A673 (cell line): ENCODE measurements around the gene DCLRE1A.

Experiments used
- CTCF ChIP-seq: fragments of 300-800, 200-600 bp; sonication (generic); conservative IDR thresholded peaks from 2 replicates; pipeline ENCODE4 v1.5.1; 2017; ENCODE audit warnings: low read depth, mild to moderate bottlenecking, antibody characterized with exemption, low read length, moderate library complexity, mixed read lengths
- EZH2 ChIP-seq: fragments of 200-600 bp; sonication (generic); IDR thresholded peaks from 2 replicates; pipeline ENCODE4 v1.6.1; 2017; ENCODE audit warnings: borderline replicate concordance, low read depth, mild to moderate bottlenecking, mixed read lengths, antibody characterized with exemption, low read length; ENCODE audit not compliant: poor library complexity, severe bottlenecking

- no peak for TF ChIP-seq CTCF
- TF ChIP-seq EZH2, result no peak
Observed at GRCh38 chr10:113890769-113891168, 36.9 kb upstream of the DCLRE1A start.
